ENCODE results near the gene TBC1D25.

GRCh38 chrX:48558271-48558670 lies 18.8 kb downstream of the TBC1D25 start:
- TF ChIP-seq CTCF (IDR thresholded peaks at IDR 0.05; ENCODE audit: insufficient read depth, low read depth, low read length) (no peak), EZH2 (IDR thresholded peaks at IDR 0.05; ENCODE audit: insufficient read depth, low read length) (no peak)

Measured in astrocyte (in vitro differentiated cells and primary cell).